RPMI8226 (cell line): ENCODE measurements around the gene TXNRD2.
"Not testable (repeated sequence)": the region's sequence is repeated elsewhere in the genome, so short reads cannot be mapped to it uniquely, and the experiment has no call there.

Experiments used
- DNase-seq: peaks from one replicate; pipeline ENCODE4 v3.0.0-alpha.2; 2015

The TXNRD2 gene

GRCh38 chr22:19841641-19842392 lies 99.8 kb downstream of the TXNRD2 start:
- DNase-seq: no peak

GRCh38 chr22:19840955-19841640 lies 100.5 kb downstream of the TXNRD2 start:
- DNase-seq: no peak

GRCh38 chr22:19840059-19840458 lies 101.6 kb downstream of the TXNRD2 start:
- no peak for DNase-seq

DNA sequence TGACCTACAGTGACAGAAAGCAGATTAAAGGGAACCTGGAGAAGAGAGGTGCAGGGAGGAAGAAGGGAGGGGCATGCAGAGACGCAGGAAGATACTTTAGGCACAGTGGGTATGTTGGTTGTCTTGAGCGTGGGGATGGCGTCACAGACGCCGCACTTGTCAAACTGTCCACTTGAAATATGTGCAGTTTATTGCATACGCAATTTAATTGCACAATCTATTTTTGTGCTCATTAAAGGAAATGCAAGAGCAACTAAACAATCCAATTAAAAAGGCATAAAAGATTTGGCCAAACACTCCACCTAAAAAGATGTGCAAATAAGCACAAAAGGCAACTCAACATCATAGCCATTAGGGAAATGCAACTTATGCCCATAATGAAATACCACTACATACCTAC lies 103.7 kb downstream of the TXNRD2 start:
- no peak for DNase-seq

DNA sequence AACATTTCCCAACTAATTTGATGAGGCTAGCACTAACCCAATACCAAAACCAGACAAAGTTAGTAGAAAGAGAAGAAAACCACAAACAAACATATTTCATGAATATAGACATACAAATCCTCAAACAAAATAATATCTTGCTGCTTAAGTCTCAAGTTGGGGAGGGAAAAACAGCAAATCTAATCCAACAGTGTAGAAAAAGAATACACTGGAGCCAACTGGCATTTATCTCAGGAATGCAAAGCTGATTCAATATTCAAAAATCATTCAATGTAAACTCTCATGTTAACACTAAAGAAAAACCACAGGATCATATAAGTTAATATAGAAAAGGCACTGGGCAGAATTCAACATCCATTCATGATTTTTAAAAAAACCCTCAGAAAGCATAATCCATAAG lies 105.1 kb downstream of the TXNRD2 start:
- no peak for DNase-seq

DNA sequence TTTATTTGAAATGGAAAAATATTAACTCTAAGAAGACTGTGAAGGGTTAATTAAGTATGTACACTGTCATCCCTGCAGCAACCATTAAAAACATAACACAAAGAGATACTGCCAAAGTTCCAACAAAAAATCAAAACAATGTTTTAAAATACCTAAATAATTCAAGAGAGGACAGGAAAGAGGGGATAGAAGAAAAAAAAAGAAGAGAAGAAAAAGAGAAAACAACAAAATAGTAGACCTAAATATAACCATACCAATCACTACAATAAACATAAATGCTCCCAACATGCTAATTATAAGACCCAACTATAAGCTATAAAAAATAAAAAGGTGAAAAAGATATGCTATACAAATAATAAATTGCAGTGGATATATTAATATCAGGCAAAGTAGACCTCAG lies 107.0 kb downstream of the TXNRD2 start:
- DNase-seq: no peak

DNA sequence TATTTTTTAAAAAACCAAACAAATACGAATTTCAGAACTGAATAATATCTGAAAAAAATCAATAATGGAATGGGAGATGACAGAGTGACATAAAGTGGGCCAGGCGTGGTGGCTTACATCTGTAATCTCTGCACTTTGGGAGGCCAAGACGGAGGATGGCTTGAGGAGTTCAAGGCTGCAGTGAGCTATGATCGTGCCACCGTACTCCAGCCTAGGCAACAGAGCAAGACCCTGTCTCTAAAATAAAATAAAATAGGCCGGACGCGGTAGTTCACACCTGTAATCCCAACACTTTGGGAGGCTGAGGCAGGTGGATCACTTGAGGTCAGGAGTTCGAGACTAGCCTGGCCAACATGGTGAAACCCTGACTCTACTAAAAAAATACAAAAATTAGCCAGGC lies 108.3 kb downstream of the TXNRD2 start:
- DNase-seq: not testable (repeated sequence)

- DNase-seq: no peak
Measured at GRCh38 chr22:19832476-19833108, 109.0 kb downstream of the TXNRD2 start.

DNA sequence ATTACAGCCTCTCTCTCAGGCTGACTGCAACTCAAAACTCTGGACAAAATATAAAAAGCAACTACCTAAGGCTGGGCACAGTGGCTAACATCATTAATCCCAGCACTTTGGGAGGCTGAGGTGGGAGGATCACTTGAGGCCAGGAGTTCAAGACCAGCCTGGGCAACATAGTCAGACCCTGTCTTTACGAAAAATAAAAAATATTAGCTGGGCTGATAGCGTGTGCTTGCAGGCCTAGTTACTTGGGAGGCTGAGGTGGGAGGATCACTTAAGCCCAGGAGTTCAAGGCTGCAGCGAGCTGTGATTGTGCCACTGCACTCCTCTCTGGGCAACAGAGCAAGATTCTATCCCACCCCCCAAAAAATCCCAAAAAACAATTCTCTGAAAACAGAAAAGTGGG lies 109.6 kb downstream of the TXNRD2 start:
- not testable (repeated sequence) for DNase-seq

- no peak for DNase-seq
Measured at GRCh38 chr22:19831016-19831415, 110.6 kb downstream of the TXNRD2 start.

DNA sequence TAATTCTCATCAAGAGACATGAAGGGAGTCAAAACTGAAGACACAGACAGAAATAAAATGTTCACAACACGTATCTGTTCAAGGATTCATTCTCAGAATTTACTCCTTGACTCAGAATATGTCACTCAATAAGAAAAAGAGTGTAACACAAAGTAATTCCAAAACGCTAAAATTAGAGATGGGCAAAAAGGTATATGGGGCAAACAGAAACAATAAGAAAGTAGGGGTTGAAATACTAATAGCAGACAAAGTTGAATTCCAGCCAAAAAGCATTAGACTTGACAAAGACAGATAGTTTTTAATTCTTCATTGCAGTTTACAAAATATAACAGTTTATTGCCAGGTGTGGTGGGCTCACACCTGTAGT lies 113.6 kb downstream of the TXNRD2 start:
- DNase-seq: no peak

- no peak for DNase-seq
Measured at GRCh38 chr22:19827341-19828034, 114.1 kb downstream of the TXNRD2 start.

- DNase-seq: no peak
Measured at GRCh38 chr22:19826619-19826950, 115.0 kb downstream of the TXNRD2 start.

DNA sequence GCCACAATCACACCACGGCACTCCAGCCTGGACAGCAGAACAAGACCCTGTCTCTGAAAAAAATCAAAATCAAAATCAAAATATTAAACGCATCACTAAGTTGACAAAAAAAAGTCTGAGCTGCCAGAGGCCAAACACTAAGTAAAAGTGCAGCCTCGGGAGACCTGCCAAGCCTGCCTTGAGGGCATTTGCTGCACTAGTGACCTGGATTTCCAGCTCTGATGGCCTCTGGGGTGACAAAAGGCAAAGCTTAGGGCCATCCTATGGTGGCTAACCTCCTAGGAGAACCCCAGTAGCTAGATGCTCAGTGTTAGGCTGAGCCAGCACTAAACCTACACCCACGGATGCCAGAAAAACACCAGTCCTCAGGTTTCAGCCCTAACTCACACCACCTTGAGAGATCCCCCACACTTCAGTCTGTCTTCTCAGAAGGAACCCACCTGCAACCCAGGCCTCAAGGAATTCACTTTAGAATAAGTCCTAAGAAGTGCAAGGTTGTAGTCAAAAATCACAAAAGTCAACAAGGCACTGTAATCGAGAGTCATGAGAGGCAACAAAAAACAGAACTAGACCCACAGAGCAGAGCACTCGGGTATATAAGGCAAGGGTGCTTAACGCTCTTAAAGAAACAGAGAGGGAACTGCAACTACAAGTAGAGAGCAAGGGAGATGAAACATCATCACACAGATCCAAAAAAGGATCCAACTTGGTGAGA lies 115.6 kb downstream of the TXNRD2 start:
- DNase-seq: no peak
